ENCODE data around the gene TTC21B. TPM values are rescaled to one million over a fixed set of nuclear protein-coding genes. Genes with fewer than 3 reads are reported as not detected.

The TTC21B gene
- 3.9 to 6.3 TPM (median 4.6 TPM) in 5 replicates for total RNA-seq (2022; extraction: Qiagen RNA extraction; ENCODE audit: low read depth)

DNA sequence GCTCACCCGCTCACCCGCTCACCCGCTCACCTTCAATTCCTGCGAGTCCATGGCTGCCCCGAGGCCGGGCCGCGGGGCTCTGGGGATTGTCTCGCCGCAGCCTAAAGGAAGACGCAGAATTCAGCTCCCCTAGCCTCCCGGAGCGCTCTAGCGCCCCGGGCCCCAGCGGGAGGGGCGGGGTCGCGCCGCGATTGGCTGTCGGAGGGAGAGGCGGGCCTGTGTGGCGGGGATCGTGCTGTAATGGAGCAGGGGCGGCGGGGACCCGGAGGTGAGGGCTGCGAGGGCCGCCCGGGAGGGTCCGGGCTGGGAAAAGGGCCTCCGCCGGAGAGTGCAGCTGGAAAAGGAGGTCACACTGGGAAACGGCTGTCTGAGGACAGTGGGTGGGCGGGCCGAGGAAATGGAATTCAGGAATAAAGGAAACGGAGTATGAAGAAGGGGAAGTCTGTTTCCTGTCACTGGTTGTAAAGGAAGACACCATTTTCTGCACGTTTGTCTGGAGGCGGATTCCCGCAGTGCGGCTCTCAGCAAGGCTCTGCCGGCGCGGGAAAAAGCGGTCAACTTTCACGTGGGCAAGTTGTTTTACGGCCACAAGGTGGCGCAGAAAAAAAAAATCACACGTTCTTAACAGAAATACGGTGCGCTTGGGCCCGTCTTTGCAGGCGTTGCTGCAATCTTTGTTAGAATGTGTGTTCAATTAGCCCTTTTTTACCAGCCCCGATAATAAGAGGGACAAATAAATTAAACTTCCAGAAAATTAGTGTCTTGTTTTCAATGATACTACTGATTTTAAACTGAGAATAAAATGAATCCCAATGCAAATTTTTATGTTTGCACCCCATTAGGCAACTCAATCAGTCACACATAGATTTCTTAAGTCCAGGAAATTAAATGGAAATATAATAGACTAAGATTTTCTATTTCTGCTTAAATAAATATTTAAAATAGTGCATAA lies at the start of gene TTC21B:
TTC21B (minus strand) TSS at position 122 of the 952 bp plus-strand sequence; CDS start at position 51, 71 bp downstream.

Other genes starting within 250 kb of the TTC21B start
- 0.13 TPM in 1 of 5 replicates, not detected in the others for gene GALNT3, start 159.5 kb downstream of the TTC21B start, total RNA-seq (2022; extraction: Qiagen RNA extraction; ENCODE audit: low read depth)
- gene SCN1A, start 174.2 kb upstream of the TTC21B start, total RNA-seq (2022; extraction: Qiagen RNA extraction; ENCODE audit: low read depth): not detected in 5 replicates